Keratinocyte (primary cell): Measurements from ENCODE around the gene ARHGAP15. TPM values are rescaled to one million over a fixed set of nuclear protein-coding genes. Genes with fewer than 3 reads are reported as not detected.

Experiments
- DNase-seq: peaks from one replicate; pipeline ENCODE4 v3.0.0-alpha.2; 2011; ENCODE audit warnings: low read depth, missing footprints, low spot score
- FAIRE-seq: peaks from 2 replicates; lab custom pipeline; 2011; peaks lifted over from hg19 to GRCh38; lab: Jason Lieb, UNC
- H2AFZ ChIP-seq: 2 replicates; pipeline ENCODE4 v1.6.0; 2012; ENCODE audit warnings: low read length, control low read depth, inconsistent platforms; ENCODE audit not compliant: control insufficient read depth
- H3K27ac ChIP-seq: 2 replicates; pipeline ENCODE4 v1.5.1; 2011; ENCODE audit warnings: low read length; ENCODE audit not compliant: control insufficient read depth, insufficient read depth
- H3K27me3 ChIP-seq: 3 replicates; pipeline ENCODE4 v1.6.0; 2011; ENCODE audit warnings: low read length; ENCODE audit not compliant: control insufficient read depth, insufficient read depth; ENCODE audit errors: extremely low read depth
- H3K36me3 ChIP-seq, 2 experiments: 2 replicates in 1 of 2; 3 replicates in 1 of 2; pipeline ENCODE4 v1.5.1; 2011; ENCODE audit warnings: low read length in 2 of 2, mild to moderate bottlenecking in 1 of 2; ENCODE audit not compliant: control insufficient read depth in 2 of 2, insufficient read depth in 2 of 2; ENCODE audit errors: extremely low read depth in 1 of 2
- H3K4me1 ChIP-seq: 3 replicates; pipeline ENCODE4 v1.5.1; 2011; ENCODE audit warnings: low read length; ENCODE audit not compliant: control insufficient read depth, insufficient read depth; ENCODE audit errors: extremely low read depth
- H3K4me2 ChIP-seq: 3 replicates; pipeline ENCODE4 v1.6.0; 2011; ENCODE audit warnings: low read depth, low read length; ENCODE audit not compliant: control insufficient read depth, insufficient read depth; ENCODE audit errors: extremely low read depth
- H3K4me3 ChIP-seq, 3 experiments: fragments of 200-600 bp in 1 of 3; sonication (generic) in 1 of 3; 2 replicates in 2 of 3; 3 replicates in 1 of 3; pipeline ENCODE4 v1.5.1; 2011 to 2016; ENCODE audit warnings: low read length in 3 of 3, mild to moderate bottlenecking in 3 of 3, control low read depth in 2 of 3, inconsistent platforms in 1 of 3, low read depth in 1 of 3, mixed read lengths in 1 of 3, mixed run types in 1 of 3, moderate library complexity in 1 of 3; ENCODE audit not compliant: control insufficient read depth in 2 of 3, insufficient read depth in 2 of 3; ENCODE audit errors: extremely low read depth in 1 of 3
- H3K79me2 ChIP-seq: 2 replicates; pipeline ENCODE4 v1.6.0; 2012; ENCODE audit warnings: low read length; ENCODE audit not compliant: control insufficient read depth, insufficient read depth
- H3K9ac ChIP-seq: 3 replicates; pipeline ENCODE4 v1.6.0; 2011; ENCODE audit warnings: low read length; ENCODE audit not compliant: control insufficient read depth, insufficient read depth; ENCODE audit errors: extremely low read depth
- H3K9me1 ChIP-seq: 3 replicates; pipeline ENCODE4 v1.6.0; 2011; ENCODE audit warnings: low read length; ENCODE audit not compliant: control insufficient read depth, insufficient read depth; ENCODE audit errors: extremely low read depth
- H3K9me3 ChIP-seq: 2 replicates; pipeline ENCODE4 v1.5.1; 2012; ENCODE audit warnings: low read depth, low read length; ENCODE audit not compliant: control insufficient read depth
- H4K20me1 ChIP-seq: 3 replicates; pipeline ENCODE4 v1.6.0; 2011; ENCODE audit warnings: low read length; ENCODE audit not compliant: control insufficient read depth, insufficient read depth; ENCODE audit errors: extremely low read depth
- CTCF ChIP-seq, 3 experiments: IDR thresholded peaks in 1 of 3; conservative IDR thresholded peaks in 1 of 3; optimal IDR thresholded peaks in 1 of 3; 2 replicates in 2 of 3; 3 replicates in 1 of 3; pipeline versions ENCODE3 to v1.5.1; 2011; ENCODE audit warnings: low read length in 3 of 3, mild to moderate bottlenecking in 3 of 3, moderate library complexity in 2 of 3, control low read depth in 1 of 3, inconsistent platforms in 1 of 3; ENCODE audit not compliant: insufficient read depth in 2 of 3; ENCODE audit errors: extremely low read depth in 1 of 3
- EZH2 ChIP-seq: IDR thresholded peaks from one replicate; pipeline ENCODE4 v1.6.1; 2012; ENCODE audit warnings: inconsistent platforms, mild to moderate bottlenecking, low read length, moderate library complexity
- dilution Hi-C: fragments of 300-500 bp; cut with MboI; formaldehyde crosslinking; loops from one replicate; pipeline ENCODE4 v1.7.0; 2020; ENCODE audit warnings: low sequenced_read_pairs; ENCODE audit not compliant: extremely low pct_ligation_motif_present
- polyA plus RNA-seq, 5 experiments: library from polyadenylated mRNA; depleted of rRNA in 3 of 5; stranded (reverse) in 3 of 5; stranded (forward) in 1 of 5; unstranded in 1 of 5; fragments of >200 nt; gene quantifications; 1 replicate in 1 of 5; 2 replicates in 3 of 5; 3 replicates in 1 of 5; pipeline versions ENCODE4 v1.2.1 to v1.2.3, GENCODE V29; 2011 to 2012; ENCODE audit warnings: missing spikeins in 2 of 5, low read depth in 1 of 5, low replicate concordance in 1 of 5

The ARHGAP15 gene
- polyA plus RNA-seq, 1 donor (not counting 4 experiments of a cell fraction or from before 2014, with no cell fraction given), result not detected

DNA sequence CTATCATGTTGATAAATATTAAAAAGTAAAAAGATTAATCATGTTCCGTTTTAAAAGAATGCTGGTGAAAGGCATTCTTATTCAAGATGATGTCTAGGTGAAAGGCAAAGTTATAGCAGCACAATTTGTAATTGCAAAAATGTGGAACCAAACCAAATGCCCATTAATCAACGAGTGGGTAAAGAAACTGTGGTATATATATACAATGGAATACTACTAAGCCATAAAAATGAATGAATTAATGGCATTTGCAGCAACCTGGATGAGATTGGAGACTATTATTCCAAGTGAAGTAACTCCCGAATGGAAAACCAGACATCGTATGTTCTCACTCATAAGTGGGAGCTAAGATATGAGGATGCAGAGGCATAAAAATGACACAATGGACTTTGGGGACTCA lies 286.4 kb downstream of the ARHGAP15 start:
- no peaks in the 10 kb centered on the region for H3K79me2 ChIP-seq
- H3K4me1 ChIP-seq, result no peaks in the 10 kb centered on the region
- no peak overlapping the region for H3K9ac ChIP-seq
- no peaks in the 10 kb centered on the region for H3K9me1 ChIP-seq
- dilution Hi-C loops, result no loop called here
- TF ChIP-seq EZH2 (no peak), CTCF (optimal IDR thresholded peaks at IDR 0.05 in 1 of 3, IDR thresholded peaks at IDR 0.05 in 1 of 3, conservative IDR thresholded peaks at IDR 0.05 in 1 of 3; ENCODE audit: extremely low read depth in 1 of 3, insufficient read depth in 2 of 3, low read length in 3 of 3) (no peak)
- H3K4me2 ChIP-seq, result no peak overlapping the region
- FAIRE-seq (no peak), DNase-seq (no peak)
- no peaks in the 10 kb centered on the region for H3K27me3 ChIP-seq
- H3K9me3 ChIP-seq, result no peaks in the 10 kb centered on the region
- no peaks in the 10 kb centered on the region for H3K36me3 ChIP-seq
- no peak overlapping the region for H3K4me3 ChIP-seq
- H3K27ac ChIP-seq, result no peak overlapping the region
- H2AFZ ChIP-seq, result no peak overlapping the region
- no peaks in the 10 kb centered on the region for H4K20me1 ChIP-seq

- H3K79me2 ChIP-seq, result no peaks in the 10 kb centered on the region
- no peak for FAIRE-seq
- H3K9me1 ChIP-seq, result no peaks in the 10 kb centered on the region
- no peaks in the 10 kb centered on the region for H3K4me1 ChIP-seq
- H3K9ac ChIP-seq, result no peak overlapping the region
- TF ChIP-seq CTCF (optimal IDR thresholded peaks at IDR 0.05 in 1 of 3, IDR thresholded peaks at IDR 0.05 in 1 of 3, conservative IDR thresholded peaks at IDR 0.05 in 1 of 3; ENCODE audit: extremely low read depth in 1 of 3, insufficient read depth in 2 of 3, low read length in 3 of 3), result no peak
- TF ChIP-seq EZH2, result no peak
- no peaks in the 10 kb centered on the region for H3K27me3 ChIP-seq
- no peak overlapping the region for H3K4me3 ChIP-seq
- dilution Hi-C loops, result no loop called here
- DNase-seq, result no peak
- no peaks in the 10 kb centered on the region for H3K9me3 ChIP-seq
- no peak overlapping the region for H2AFZ ChIP-seq
- H3K4me2 ChIP-seq, result no peak overlapping the region
- no peak overlapping the region for H3K27ac ChIP-seq
- no peaks in the 10 kb centered on the region for H4K20me1 ChIP-seq
- H3K36me3 ChIP-seq, result no peaks in the 10 kb centered on the region
These were observed 288.2 kb downstream of the ARHGAP15 start for GRCh38 chr2:143417428-143417827.
